ENCODE results near the gene TMC1. TPM values are rescaled to one million over a fixed set of nuclear protein-coding genes. Genes with fewer than 3 reads are reported as not detected.

Gene TMC1
- total and polyA plus RNA-seq, 8 donors = 0.33 to 0.73 TPM; not detected in 6

- no peak for TF ChIP-seq CTCF (IDR thresholded peaks at IDR 0.05)
- no peak for TF ChIP-seq EP300 (IDR thresholded peaks at IDR 0.05)
- no peak for TF ChIP-seq POLR2A (IDR thresholded peaks at IDR 0.05)
- TF ChIP-seq POLR2AphosphoS5 (IDR thresholded peaks at IDR 0.05) = no peak
- Histone ChIP-seq H3K27me3 (no peaks in the 10 kb centered on the region), H3K27ac (no peak overlapping the region), H3K4me1 (no peaks in the 10 kb centered on the region), H3K9me3 (no peaks in the 10 kb centered on the region), H3K36me3 (no peaks in the 10 kb centered on the region), H3K4me3 (no peak overlapping the region)
- no peak for DNase-seq
- intact Hi-C loops (cut with DNase I; ENCODE audit: low total_unique reads) = no loop called here
- 84 to 94% (median 91%) methylated on average over 2 of the region's 2 CpGs for WGBS, 5 donors
These were observed 153.6 kb downstream of the TMC1 start for GRCh38 chr9:72674961-72675360.

- H3K4me1 ChIP-seq = no peaks in the 10 kb centered on the region
- no peak overlapping the region for H3K4me3 ChIP-seq
- no peaks in the 10 kb centered on the region for H3K27me3 ChIP-seq
- TF ChIP-seq POLR2AphosphoS5 (IDR thresholded peaks at IDR 0.05) (no peak), EP300 (IDR thresholded peaks at IDR 0.05) (no peak), POLR2A (IDR thresholded peaks at IDR 0.05) (no peak), CTCF (IDR thresholded peaks at IDR 0.05) (no peak)
- intact Hi-C loops (cut with DNase I; ENCODE audit: low total_unique reads) = no loop called here
- peak in 1 of 2 donors; percentile 30 for DNase-seq
- no peaks in the 10 kb centered on the region for H3K9me3 ChIP-seq
- H3K36me3 ChIP-seq = no peaks in the 10 kb centered on the region
- WGBS, 5 donors = 22 to 48% (median 34%) methylated on average over 1 of the region's 1 CpG
- no peak overlapping the region for H3K27ac ChIP-seq
These were observed 154.2 kb downstream of the TMC1 start for GRCh38 chr9:72675586-72675985.

GRCh38 chr9:72680593-72681282, 159.3 kb downstream of the TMC1 start:
- 26 to 49% (median 41%) methylated on average over 2 of the region's 2 CpGs for WGBS, 5 donors
- H3K27me3 ChIP-seq = no peaks in the 10 kb centered on the region
- TF ChIP-seq POLR2AphosphoS5 (IDR thresholded peaks at IDR 0.05) (no peak), EP300 (IDR thresholded peaks at IDR 0.05) (no peak), CTCF (IDR thresholded peaks at IDR 0.05) (no peak), POLR2A (IDR thresholded peaks at IDR 0.05) (no peak)
- intact Hi-C loops (cut with DNase I; ENCODE audit: low total_unique reads) = no loop called here
- no peaks in the 10 kb centered on the region for H3K4me1 ChIP-seq
- no peak for DNase-seq
- H3K9me3 ChIP-seq = no peaks in the 10 kb centered on the region
- no peak overlapping the region for H3K4me3 ChIP-seq
- no peak overlapping the region for H3K27ac ChIP-seq
- no peaks in the 10 kb centered on the region for H3K36me3 ChIP-seq

- no peak for TF ChIP-seq CTCF (IDR thresholded peaks at IDR 0.05)
- no peak for TF ChIP-seq POLR2A (IDR thresholded peaks at IDR 0.05)
- no peak for TF ChIP-seq EP300 (IDR thresholded peaks at IDR 0.05)
- TF ChIP-seq POLR2AphosphoS5 (IDR thresholded peaks at IDR 0.05) = no peak
- H3K4me3 ChIP-seq = no peak overlapping the region
- no peaks in the 10 kb centered on the region for H3K4me1 ChIP-seq
- no peaks in the 10 kb centered on the region for H3K36me3 ChIP-seq
- no peak overlapping the region for H3K27ac ChIP-seq
- 40 to 45% (median 42%) methylated on average over 1 of the region's 1 CpG for WGBS, 5 donors
- H3K9me3 ChIP-seq = no peaks in the 10 kb centered on the region
- no peaks in the 10 kb centered on the region for H3K27me3 ChIP-seq
- DNase-seq = peak in 1 of 2 donors; percentile 8
- intact Hi-C loops (cut with DNase I; ENCODE audit: low total_unique reads) = no loop called here
These were observed 159.8 kb downstream of the TMC1 start for GRCh38 chr9:72681283-72681630.

Data from stomach (tissue), 9 donors.